ENCODE data around the gene KRTAP10-4.

GRCh38 chr21:44558695-44559094, 14.8 kb upstream of the KRTAP10-4 start, which contains the start of gene KRTAP10-3:
- TF ChIP-seq JUN (IDR thresholded peaks at IDR 0.05; ENCODE audit: borderline replicate concordance, insufficient read depth, insufficient read length, low read depth) (no peak), POLR2AphosphoS5 (IDR thresholded peaks at IDR 0.05; ENCODE audit: insufficient read depth, low read depth, low read length) (no peak), EZH2 (IDR thresholded peaks at IDR 0.05; ENCODE audit: borderline replicate concordance, low read depth, low read length, severe bottlenecking) (no peak), POLR2A (IDR thresholded peaks at IDR 0.05; ENCODE audit: low read depth, low read length) (no peak), MYC (IDR thresholded peaks at IDR 0.05; ENCODE audit: low read depth, low read length) (no peak), MAX (IDR thresholded peaks at IDR 0.05; ENCODE audit: insufficient read depth, insufficient read length) (no peak), GATA2 (IDR thresholded peaks at IDR 0.05; ENCODE audit: insufficient read depth, insufficient read length, low read depth, low read length) (no peak)
- TF ChIP-seq, protein P1, sequence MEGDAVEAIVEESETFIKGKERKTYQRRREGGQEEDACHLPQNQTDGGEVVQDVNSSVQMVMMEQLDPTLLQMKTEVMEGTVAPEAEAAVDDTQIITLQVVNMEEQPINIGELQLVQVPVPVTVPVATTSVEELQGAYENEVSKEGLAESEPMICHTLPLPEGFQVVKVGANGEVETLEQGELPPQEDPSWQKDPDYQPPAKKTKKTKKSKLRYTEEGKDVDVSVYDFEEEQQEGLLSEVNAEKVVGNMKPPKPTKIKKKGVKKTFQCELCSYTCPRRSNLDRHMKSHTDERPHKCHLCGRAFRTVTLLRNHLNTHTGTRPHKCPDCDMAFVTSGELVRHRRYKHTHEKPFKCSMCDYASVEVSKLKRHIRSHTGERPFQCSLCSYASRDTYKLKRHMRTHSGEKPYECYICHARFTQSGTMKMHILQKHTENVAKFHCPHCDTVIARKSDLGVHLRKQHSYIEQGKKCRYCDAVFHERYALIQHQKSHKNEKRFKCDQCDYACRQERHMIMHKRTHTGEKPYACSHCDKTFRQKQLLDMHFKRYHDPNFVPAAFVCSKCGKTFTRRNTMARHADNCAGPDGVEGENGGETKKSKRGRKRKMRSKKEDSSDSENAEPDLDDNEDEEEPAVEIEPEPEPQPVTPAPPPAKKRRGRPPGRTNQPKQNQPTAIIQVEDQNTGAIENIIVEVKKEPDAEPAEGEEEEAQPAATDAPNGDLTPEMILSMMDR (IDR thresholded peaks at IDR 0.05; ENCODE audit: extremely low read depth in 1 of 2, insufficient read depth in 1 of 2, low read depth in 1 of 2, low read length in 2 of 2) = no peak

Data from endothelial cell of umbilical vein (primary cell).